ENCODE data around the gene ANAPC5.

DNA sequence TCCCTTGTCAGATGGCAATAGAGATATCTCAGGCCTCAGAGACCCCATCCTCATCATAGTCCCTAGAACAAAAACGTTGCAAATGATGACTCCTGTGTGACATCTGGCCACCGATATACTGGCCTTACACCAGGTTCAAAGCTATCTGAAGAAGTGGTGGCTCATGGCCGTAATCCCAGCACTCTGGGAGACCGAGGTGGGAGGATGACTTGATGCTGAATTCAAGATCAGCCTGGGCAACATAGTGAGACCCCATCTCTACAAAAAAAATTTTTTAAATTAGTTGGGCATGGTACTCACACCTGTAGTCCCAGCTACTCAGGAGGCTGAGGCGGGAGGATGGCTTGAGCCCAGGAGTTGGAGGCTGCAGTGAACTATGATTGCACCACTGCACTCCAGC lies 68.8 kb downstream of the ANAPC5 start:
- TF ChIP-seq, protein P1, sequence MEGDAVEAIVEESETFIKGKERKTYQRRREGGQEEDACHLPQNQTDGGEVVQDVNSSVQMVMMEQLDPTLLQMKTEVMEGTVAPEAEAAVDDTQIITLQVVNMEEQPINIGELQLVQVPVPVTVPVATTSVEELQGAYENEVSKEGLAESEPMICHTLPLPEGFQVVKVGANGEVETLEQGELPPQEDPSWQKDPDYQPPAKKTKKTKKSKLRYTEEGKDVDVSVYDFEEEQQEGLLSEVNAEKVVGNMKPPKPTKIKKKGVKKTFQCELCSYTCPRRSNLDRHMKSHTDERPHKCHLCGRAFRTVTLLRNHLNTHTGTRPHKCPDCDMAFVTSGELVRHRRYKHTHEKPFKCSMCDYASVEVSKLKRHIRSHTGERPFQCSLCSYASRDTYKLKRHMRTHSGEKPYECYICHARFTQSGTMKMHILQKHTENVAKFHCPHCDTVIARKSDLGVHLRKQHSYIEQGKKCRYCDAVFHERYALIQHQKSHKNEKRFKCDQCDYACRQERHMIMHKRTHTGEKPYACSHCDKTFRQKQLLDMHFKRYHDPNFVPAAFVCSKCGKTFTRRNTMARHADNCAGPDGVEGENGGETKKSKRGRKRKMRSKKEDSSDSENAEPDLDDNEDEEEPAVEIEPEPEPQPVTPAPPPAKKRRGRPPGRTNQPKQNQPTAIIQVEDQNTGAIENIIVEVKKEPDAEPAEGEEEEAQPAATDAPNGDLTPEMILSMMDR (IDR thresholded peaks at IDR 0.05; ENCODE audit: insufficient read depth, low read depth, low read length) = no peak
- TF ChIP-seq EZH2 (IDR thresholded peaks at IDR 0.05; ENCODE audit: insufficient read depth, low read length) = no peak
